SU-DHL-6 (cell line): ENCODE results near the gene ACADM.
"Not testable (repeated sequence)": the region's sequence is repeated elsewhere in the genome, so short reads cannot be mapped to it uniquely, and the experiment has no call there.

ENCODE experiments used
- H2AFZ ChIP-seq: fragments of 200-600 bp; sonication (generic); 2 replicates; pipeline ENCODE4 v1.6.1; 2014; ENCODE audit warnings: low read depth, mild to moderate bottlenecking, moderate library complexity, mixed read lengths, antibody characterized with exemption, low read length; ENCODE audit not compliant: severe bottlenecking
- H3F3A ChIP-seq: fragments of 200-600 bp; shearing (Covaris generic); 2 replicates; pipeline ENCODE4 v1.6.0; 2016; ENCODE audit warnings: antibody characterized with exemption, mild to moderate bottlenecking; ENCODE audit not compliant: insufficient read depth
- H3K27ac ChIP-seq: fragments of 200-600 bp; sonication (generic); 2 replicates; pipeline ENCODE4 v1.5.1; 2016; ENCODE audit warnings: low read depth, mild to moderate bottlenecking, low read length, moderate library complexity, mixed read lengths
- H3K27me3 ChIP-seq: fragments of 200-600 bp; sonication (generic), shearing (Covaris generic); 2 replicates; pipeline ENCODE4 v1.6.0; 2014; ENCODE audit warnings: mild to moderate bottlenecking, low read length
- H3K36me3 ChIP-seq: fragments of 200-600 bp; sonication (generic); 2 replicates; pipeline ENCODE4 v1.6.1; 2014; ENCODE audit warnings: mild to moderate bottlenecking, low read length, mixed read lengths
- H3K4me2 ChIP-seq: fragments of 300-600, 200-600 bp; shearing (Covaris generic), sonication (generic); 2 replicates; pipeline ENCODE4 v1.6.0; 2014; ENCODE audit warnings: low read length, low read depth, mild to moderate bottlenecking; ENCODE audit not compliant: poor library complexity, severe bottlenecking
- H3K4me3 ChIP-seq: fragments of 200-600 bp; sonication (generic); 2 replicates; pipeline ENCODE4 v1.5.1; 2014; ENCODE audit warnings: antibody characterized with exemption, low read length, mild to moderate bottlenecking, mixed read lengths; ENCODE audit not compliant: insufficient read depth, poor library complexity, severe bottlenecking
- H3K79me2 ChIP-seq: fragments of 200-600 bp; sonication (generic); 2 replicates; pipeline ENCODE4 v1.6.1; 2014; ENCODE audit warnings: mild to moderate bottlenecking, low read length, moderate library complexity; ENCODE audit not compliant: insufficient read depth
- H3K9ac ChIP-seq: fragments of 200-600 bp; sonication (generic); 2 replicates; pipeline ENCODE4 v1.7.0; 2014; ENCODE audit warnings: mild to moderate bottlenecking, low read length
- H3K9me2 ChIP-seq: fragments of 200-600 bp; sonication (generic); replicated peaks from 2 replicates; pipeline ENCODE4 v1.6.1; 2014; ENCODE audit warnings: low read length; ENCODE audit not compliant: insufficient read depth
- H3K9me3 ChIP-seq: fragments of 200-600 bp; sonication (generic); 2 replicates; pipeline ENCODE4 v1.6.1; 2014; ENCODE audit warnings: low read length, mixed read lengths; ENCODE audit not compliant: insufficient read depth
- H4K20me1 ChIP-seq: fragments of 200-600 bp; sonication (generic); 2 replicates; pipeline ENCODE4 v1.6.1; 2014; ENCODE audit warnings: low read depth, mild to moderate bottlenecking, antibody characterized with exemption, low read length, moderate library complexity, mixed read lengths
- CTCF ChIP-seq: fragments of 200-600 bp; sonication (generic); IDR thresholded peaks from one replicate; pipeline ENCODE4 v1.5.1; 2017; ENCODE audit warnings: antibody characterized with exemption, mild to moderate bottlenecking, low read length, moderate library complexity; ENCODE audit not compliant: insufficient read depth, poor library complexity, severe bottlenecking
- EZH2phosphoT487 ChIP-seq: fragments of 200-600 bp; sonication (generic), shearing (Covaris generic); conservative IDR thresholded peaks from 2 replicates; pipeline ENCODE4 v1.6.1; 2018; ENCODE audit warnings: mild to moderate bottlenecking, antibody characterized with exemption, low read length, moderate library complexity, mixed read lengths

Gene ACADM

GRCh38 chr1:75736016-75736415 lies 11.5 kb downstream of the ACADM start:
- TF ChIP-seq CTCF: no peak
- TF ChIP-seq EZH2phosphoT487: no peak
- H2AFZ ChIP-seq: no peak overlapping the region
- H3K36me3 ChIP-seq: peaks cover 69% of the 10 kb centered on the region
- H3K4me2 ChIP-seq: no peak overlapping the region
- H3K9me3 ChIP-seq: no peaks in the 10 kb centered on the region
- H4K20me1 ChIP-seq: peaks cover 11% of the 10 kb centered on the region; the same call in 1 of the 2 replicates
- H3K9me2 ChIP-seq: no peaks in the 10 kb centered on the region
- no peak overlapping the region for H3K4me3 ChIP-seq
- no peak overlapping the region for H3K27ac ChIP-seq
- H3F3A ChIP-seq: peaks cover 12% of the 10 kb centered on the region; the same call in 1 of the 2 replicates
- H3K27me3 ChIP-seq: no peaks in the 10 kb centered on the region
- no peak overlapping the region for H3K9ac ChIP-seq
- H3K79me2 ChIP-seq: peaks cover 17% of the 10 kb centered on the region

GRCh38 chr1:75742047-75742625 lies 17.6 kb downstream of the ACADM start:
- Histone ChIP-seq H3K27me3 (no peaks in the 10 kb centered on the region), H2AFZ (no peak overlapping the region), H3K9me2 (no peaks in the 10 kb centered on the region), H3K9ac (no peak overlapping the region), H3K36me3 (peaks cover 60% of the 10 kb centered on the region), H3K27ac (no peak overlapping the region), H4K20me1 (no peaks in the 10 kb centered on the region), H3F3A (peaks cover 11% of the 10 kb centered on the region; the same call in 1 of the 2 replicates), H3K4me2 (no peak overlapping the region), H3K79me2 (no peaks in the 10 kb centered on the region; the same call in 1 of the 2 replicates), H3K4me3 (no peak overlapping the region), H3K9me3 (no peaks in the 10 kb centered on the region)
- no peak for TF ChIP-seq EZH2phosphoT487
- TF ChIP-seq CTCF: no peak

- H3K4me3 ChIP-seq: no peak overlapping the region
- peaks cover 61% of the 10 kb centered on the region for H3K36me3 ChIP-seq
- H3K27ac ChIP-seq: no peak overlapping the region
- H3K27me3 ChIP-seq: no peaks in the 10 kb centered on the region
- no peak overlapping the region for H3K4me2 ChIP-seq
- peaks cover 4% of the 10 kb centered on the region; the same call in 1 of the 2 replicates for H3K79me2 ChIP-seq
- no peak overlapping the region for H3K9ac ChIP-seq
- H3K9me3 ChIP-seq: no peaks in the 10 kb centered on the region
- H4K20me1 ChIP-seq: no peaks in the 10 kb centered on the region
- no peak overlapping the region for H2AFZ ChIP-seq
- no peak for TF ChIP-seq EZH2phosphoT487
- no peak for TF ChIP-seq CTCF
- H3F3A ChIP-seq: peaks cover 25% of the 10 kb centered on the region; the same call in 1 of the 2 replicates
- H3K9me2 ChIP-seq: no peaks in the 10 kb centered on the region
These were observed 20.8 kb downstream of the ACADM start for GRCh38 chr1:75745276-75745675.

GRCh38 chr1:75757210-75757609 lies 32.7 kb downstream of the ACADM start:
- H3K9ac ChIP-seq, H3K79me2 ChIP-seq, H3K4me2 ChIP-seq, H3K4me3 ChIP-seq, H4K20me1 ChIP-seq, H2AFZ ChIP-seq, H3K9me3 ChIP-seq, H3K9me2 ChIP-seq, H3K27ac ChIP-seq, H3K27me3 ChIP-seq: not testable (repeated sequence)
- Histone ChIP-seq H3F3A (peaks cover 24% of the 10 kb centered on the region), H3K36me3 (peaks cover 49% of the 10 kb centered on the region)

- not testable (repeated sequence) for H3K4me2 ChIP-seq, H3K9me3 ChIP-seq, H3K9ac ChIP-seq, H3K27ac ChIP-seq, H3K79me2 ChIP-seq, H3K9me2 ChIP-seq, H4K20me1 ChIP-seq, H3K4me3 ChIP-seq, H3K27me3 ChIP-seq, H2AFZ ChIP-seq
- peaks cover 32% of the 10 kb centered on the region for H3F3A ChIP-seq
- peaks cover 50% of the 10 kb centered on the region for H3K36me3 ChIP-seq
These were observed 34.0 kb downstream of the ACADM start for GRCh38 chr1:75758543-75758942.
